ENCODE data around the gene TUBA3D. TPM values are rescaled to one million over a fixed set of nuclear protein-coding genes. Genes with fewer than 3 reads are reported as not detected.
"Not testable (repeated sequence)": the region's sequence is repeated elsewhere in the genome, so short reads cannot be mapped to it uniquely, and the experiment has no call there.

The TUBA3D gene
- total RNA-seq, 1 experiment from 2014 or later = not detected

DNA sequence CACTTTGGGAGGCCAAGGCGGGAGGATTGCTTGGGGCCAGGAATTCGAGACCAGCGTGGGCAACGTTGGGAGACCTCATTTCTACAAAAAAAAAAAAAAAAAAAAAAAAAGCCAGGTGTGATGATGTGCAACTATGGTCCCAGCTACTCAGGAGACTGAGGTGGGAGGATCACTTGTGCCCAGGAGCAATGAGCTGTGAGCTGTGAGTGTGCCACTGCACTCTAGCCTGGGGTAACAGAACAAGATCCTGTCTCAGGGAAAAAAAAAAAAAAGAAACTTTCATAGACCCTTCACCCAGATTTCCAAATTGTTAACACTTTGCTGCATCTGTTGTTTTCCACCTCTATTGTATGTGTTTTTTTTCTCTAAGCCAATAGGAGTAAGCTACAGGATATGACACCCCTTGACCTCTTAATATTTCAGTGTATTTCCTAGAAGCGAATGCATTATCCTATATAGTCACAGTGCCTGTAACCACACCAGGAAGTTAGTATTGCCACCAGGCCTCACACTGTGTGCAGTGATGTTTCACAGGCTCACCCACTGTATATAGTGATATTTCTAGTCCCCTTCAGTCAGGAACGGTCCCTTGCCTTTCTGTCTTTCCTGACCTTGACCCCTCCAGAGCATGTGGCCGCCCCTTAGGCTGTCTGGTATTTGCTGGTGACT is 28.3 kb downstream of the TUBA3D start:
- no CpG with 5 or more reads among the region's 7 CpGs for WGBS (ENCODE audit: extremely low coverage, insufficient read length, low lambda C conversion rate)

More for the DNA sequence above, 28.3 kb downstream of the TUBA3D start:
- not testable (repeated sequence) for H3K27me3 Mint-ChIP-seq (ENCODE audit: low read depth); H2BK15ac ChIP-seq (ENCODE audit: low read depth, low read length); H2AFZ ChIP-seq (ENCODE audit: low read length); H3K27ac Mint-ChIP-seq; H4K5ac ChIP-seq (ENCODE audit: insufficient read length, low read depth, low read length); H4K91ac ChIP-seq (ENCODE audit: insufficient read length, low read depth, low read length); H2BK12ac ChIP-seq (ENCODE audit: insufficient read length, low read depth, low read length); H3K4me2 ChIP-seq (ENCODE audit: insufficient read depth, insufficient read length, low read length); DNase-seq; H3K4me1 ChIP-seq (ENCODE audit: insufficient read depth, low read length); H4K20me1 ChIP-seq (ENCODE audit: control insufficient read depth, insufficient read depth, insufficient read length); H3K4me3 Mint-ChIP-seq; H3K14ac ChIP-seq (ENCODE audit: insufficient read depth, low read length); H4K8ac ChIP-seq (replicated peaks; ENCODE audit: insufficient read length, low read depth, low read length); H3K18ac ChIP-seq (ENCODE audit: insufficient read length, low read depth, low read length); H2AK5ac ChIP-seq (ENCODE audit: insufficient read length, low read length); H2BK120ac ChIP-seq (ENCODE audit: low read depth, low read length, poor library complexity, severe bottlenecking); H3K79me1 ChIP-seq (ENCODE audit: insufficient read depth, low read depth, low read length, poor library complexity, severe bottlenecking); H3K9ac ChIP-seq (ENCODE audit: extremely low read depth, insufficient read length, low read length); H3K9me3 Mint-ChIP-seq; H3K23me2 ChIP-seq (ENCODE audit: insufficient read length, low read depth, low read length, poor library complexity, severe bottlenecking); H3T11ph ChIP-seq (ENCODE audit: low read length); H3K4ac ChIP-seq (ENCODE audit: low read depth, low read length); H3K27me3 ChIP-seq (ENCODE audit: insufficient read depth, low read length); H3K56ac ChIP-seq (ENCODE audit: insufficient read length, low read depth, low read length); H3K27ac ChIP-seq (ENCODE audit: insufficient read length, low read depth, low read length); H2BK20ac ChIP-seq (ENCODE audit: low read depth, low read length, poor library complexity, severe bottlenecking); H3K4me1 Mint-ChIP-seq; H2BK5ac ChIP-seq (ENCODE audit: insufficient read length, low read length); H3K23ac ChIP-seq (ENCODE audit: insufficient read length, low read depth, low read length); H3K79me2 ChIP-seq (ENCODE audit: insufficient read depth, low read length); H3K9me3 ChIP-seq (ENCODE audit: control insufficient read depth, low read depth, low read length)
- peaks cover 25 to 87% (median 79%) of the 10 kb centered on the region in 3 experiments; a peak in 6 of 7 replicates for H3K36me3 Mint-ChIP-seq (ENCODE audit: insufficient read depth in 1 of 3, low read depth in 3 of 3)
